Measurements from ENCODE around the gene SLC4A1AP.

The SLC4A1AP gene

GRCh38 chr2:27709960-27710575 is 46.4 kb downstream of the SLC4A1AP start:
- TF ChIP-seq POLR2AphosphoS5 (IDR thresholded peaks at IDR 0.05; ENCODE audit: low read depth) (no peak), SPI1 (IDR thresholded peaks at IDR 0.05; ENCODE audit: borderline replicate concordance, low read depth) (no peak), CTCF (IDR thresholded peaks at IDR 0.05; ENCODE audit: insufficient read depth, low read length) (no peak), REST (IDR thresholded peaks at IDR 0.05; ENCODE audit: insufficient replicate concordance, low read depth) (no peak)
- Histone ChIP-seq H3K27me3 (ENCODE audit: insufficient read depth, poor library complexity, severe bottlenecking) (peaks cover 3% of the 10 kb centered on the region), H3K27ac (replicated peaks) (no peak overlapping the region), H3K4me3 (replicated peaks; ENCODE audit: insufficient read depth, low read length) (no peak overlapping the region)
- no peak for DNase-seq (ENCODE audit: low read depth in 1 of 2, low spot score in 1 of 2)

GRCh38 chr2:27710640-27711430 is 47.1 kb downstream of the SLC4A1AP start:
- Histone ChIP-seq H3K27ac (replicated peaks) (no peak overlapping the region), H3K27me3 (ENCODE audit: insufficient read depth, poor library complexity, severe bottlenecking) (peaks cover 5% of the 10 kb centered on the region)

More at GRCh38 chr2:27710640-27711430, 47.1 kb downstream of the SLC4A1AP start:
- H3K4me3 ChIP-seq (replicated peaks; ENCODE audit: insufficient read depth, low read length): no peak overlapping the region
- DNase-seq (ENCODE audit: low read depth in 1 of 2, low spot score in 1 of 2): no peak
- no peak for TF ChIP-seq CTCF (IDR thresholded peaks at IDR 0.05; ENCODE audit: insufficient read depth, low read length)
- no peak for TF ChIP-seq GABPA (IDR thresholded peaks at IDR 0.05; ENCODE audit: low read depth)
- no peak for TF ChIP-seq POLR2AphosphoS5 (IDR thresholded peaks at IDR 0.05; ENCODE audit: low read depth)
- TF ChIP-seq REST (IDR thresholded peaks at IDR 0.05; ENCODE audit: insufficient replicate concordance, low read depth): no peak
- TF ChIP-seq SPI1 (IDR thresholded peaks at IDR 0.05; ENCODE audit: borderline replicate concordance, low read depth): no peak
